GM18870 (cell line): ENCODE measurements around the gene MSH3.
"Not testable (repeated sequence)": the region's sequence is repeated elsewhere in the genome, so short reads cannot be mapped to it uniquely, and the experiment has no call there.

Experiments used
- ATAC-seq: cut with Tn5 transposase; IDR thresholded peaks from one replicate; pipeline ENCODE4 v1.9.1; 2021; ENCODE audit warnings: moderate library complexity; ENCODE audit not compliant: unreplicated experiment

Gene MSH3

GRCh38 chr5:80705216-80705769, 50.8 kb downstream of the MSH3 start:
- ATAC-seq, result no peak

DNA sequence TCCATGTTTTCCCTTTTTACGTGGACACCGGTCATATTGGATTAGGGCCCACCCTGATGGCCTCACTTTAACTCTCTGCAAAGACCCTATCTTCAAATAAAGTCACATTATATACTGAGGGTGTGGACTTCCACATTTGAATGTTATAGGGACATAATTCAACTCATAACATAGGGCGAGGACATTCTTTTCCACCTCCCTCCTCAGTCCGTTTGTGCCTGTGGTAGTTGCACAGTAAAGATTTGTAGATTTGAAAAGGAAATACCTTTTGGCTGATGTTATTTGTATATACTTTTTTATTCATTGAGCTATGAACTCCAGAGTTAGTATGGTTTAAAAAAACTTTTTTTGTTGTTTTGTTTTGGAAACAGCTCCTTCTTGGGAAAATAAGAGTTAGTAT, 51.3 kb downstream of the MSH3 start:
- no peak for ATAC-seq

DNA sequence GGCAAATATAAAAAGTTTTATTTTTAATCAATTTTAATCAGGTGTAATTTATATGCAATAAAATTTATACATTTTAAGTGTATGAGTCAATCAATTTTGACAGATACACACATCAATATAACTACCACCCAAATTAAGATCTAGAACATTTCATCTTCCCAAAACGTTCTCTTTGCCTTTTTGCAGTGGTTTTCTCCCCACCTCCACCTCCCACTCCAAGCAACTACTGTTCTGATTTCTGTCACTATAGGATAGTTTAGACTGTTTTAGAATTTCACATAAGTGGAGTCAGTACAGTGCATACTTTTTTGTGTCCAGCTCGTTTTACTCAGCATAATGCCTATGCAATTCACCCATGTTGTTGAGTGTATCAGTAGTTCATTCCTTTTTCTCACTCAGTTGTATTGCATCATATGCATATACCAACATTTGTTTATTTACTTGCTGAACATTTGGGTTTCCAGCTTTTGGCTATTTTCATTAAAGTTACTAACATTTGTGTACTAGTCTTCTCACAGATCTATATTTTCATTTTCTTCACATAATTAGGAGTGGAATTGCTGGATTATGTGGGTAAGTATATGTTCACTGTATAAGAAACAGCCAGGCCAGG, 52.5 kb downstream of the MSH3 start:
- no peak for ATAC-seq

GRCh38 chr5:80707645-80708044, 53.2 kb downstream of the MSH3 start:
- ATAC-seq, result no peak

DNA sequence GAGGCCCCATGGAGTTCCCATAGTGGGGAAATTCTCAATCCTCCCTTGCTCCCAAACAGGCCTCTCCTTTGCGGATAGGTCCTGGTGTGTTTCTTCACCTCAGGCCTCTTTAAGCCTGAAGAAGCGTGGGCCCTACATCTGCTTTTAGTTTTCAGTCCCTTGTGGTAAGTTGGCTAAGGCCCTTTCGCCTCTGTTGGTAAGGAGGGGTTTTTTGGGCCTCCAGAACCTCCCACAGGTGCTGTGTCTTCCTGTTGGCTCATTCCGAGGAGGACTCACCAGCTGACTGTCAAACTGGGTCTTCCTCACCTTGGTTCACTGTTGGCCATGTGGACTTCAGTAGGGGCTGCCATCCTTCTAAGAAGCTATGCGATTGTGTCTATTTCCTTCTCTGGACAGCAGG, 56.8 kb downstream of the MSH3 start:
- no peak for ATAC-seq

DNA sequence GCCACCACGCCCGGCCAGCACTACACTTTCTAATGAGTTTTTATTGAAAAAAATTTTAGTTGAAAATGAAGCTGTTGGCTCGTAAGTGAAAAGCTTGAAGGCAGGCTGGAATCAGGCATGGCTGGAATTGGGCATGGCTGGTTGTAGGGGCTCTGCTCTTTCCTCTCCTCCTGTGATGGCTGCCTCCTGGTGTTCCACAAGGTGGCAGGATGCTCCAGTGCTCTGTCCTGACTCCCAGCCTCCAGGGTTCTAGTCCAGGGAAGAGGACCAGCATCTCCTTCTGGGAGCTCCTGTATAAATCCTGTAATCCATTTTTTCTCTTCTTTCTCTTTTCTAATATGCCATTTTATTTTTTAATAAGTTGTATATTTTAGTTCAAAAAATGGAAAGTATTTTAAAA, 57.5 kb downstream of the MSH3 start:
- no peak for ATAC-seq

DNA sequence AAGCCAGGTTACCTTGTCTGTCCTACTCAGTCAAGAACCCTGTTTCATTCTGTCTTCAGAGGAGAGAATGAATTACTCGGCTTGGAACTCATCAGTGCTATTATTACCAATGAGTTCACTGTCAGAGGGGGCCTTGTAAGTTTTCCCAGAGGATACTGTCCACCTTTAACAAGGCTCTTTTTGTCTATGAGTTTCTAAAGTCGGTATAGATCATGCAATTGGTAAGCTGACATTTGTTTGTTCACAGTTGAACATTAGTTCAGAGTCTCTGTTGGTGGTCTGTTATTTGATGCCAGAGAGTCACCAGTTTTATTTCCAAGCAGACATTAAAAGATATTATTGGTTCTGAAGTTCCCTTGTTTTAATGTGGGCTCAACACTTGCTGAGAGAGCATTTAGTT, 58.5 kb downstream of the MSH3 start:
- no peak for ATAC-seq

- no peak for ATAC-seq
Observed at GRCh38 chr5:80713631-80714030, 59.2 kb downstream of the MSH3 start.

- ATAC-seq, result no peak
Observed at GRCh38 chr5:80714570-80715298, 60.3 kb downstream of the MSH3 start.

DNA sequence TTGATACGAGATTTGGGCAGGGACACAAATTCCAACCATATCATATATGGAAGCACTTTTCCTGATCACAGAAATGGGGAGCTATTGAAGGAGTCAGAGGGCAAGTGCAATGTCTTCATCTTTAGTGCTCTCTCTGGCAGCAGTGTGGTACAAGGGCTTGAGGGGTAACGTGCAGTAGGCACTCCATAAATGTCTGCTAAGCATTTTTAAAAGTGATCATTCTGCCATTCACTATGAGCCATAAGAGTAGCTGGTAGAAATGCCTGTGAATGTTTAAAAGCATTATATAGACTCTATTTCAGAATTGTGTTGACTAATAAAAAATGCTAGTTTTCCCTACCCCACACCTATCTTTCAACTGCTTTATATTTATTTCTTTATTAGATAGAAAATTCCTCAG, 61.4 kb downstream of the MSH3 start:
- ATAC-seq, result no peak

- no peak for ATAC-seq
Observed at GRCh38 chr5:80720181-80720580, 65.7 kb downstream of the MSH3 start.

DNA sequence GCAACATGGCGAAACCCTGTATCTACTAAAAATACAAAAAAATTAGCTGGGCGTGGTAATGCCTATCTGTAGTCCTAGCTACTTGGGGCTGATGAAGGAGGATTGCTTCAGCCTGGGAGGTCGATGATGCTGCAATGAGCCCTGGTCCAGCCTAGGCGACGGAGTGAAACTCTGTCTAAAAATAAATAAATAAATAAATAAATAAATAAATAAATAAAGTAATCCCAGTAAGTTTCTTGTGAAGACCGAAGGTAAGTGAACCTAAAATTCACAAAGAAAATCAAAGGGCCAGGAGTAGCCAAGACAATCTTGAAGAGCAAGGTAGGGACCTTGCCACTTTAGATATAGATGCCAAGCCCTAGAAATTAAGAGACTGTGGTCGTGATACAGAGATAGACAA, 68.5 kb downstream of the MSH3 start:
- ATAC-seq, result no peak

- ATAC-seq, result no peak
Observed at GRCh38 chr5:80725446-80725845, 71.0 kb downstream of the MSH3 start.

DNA sequence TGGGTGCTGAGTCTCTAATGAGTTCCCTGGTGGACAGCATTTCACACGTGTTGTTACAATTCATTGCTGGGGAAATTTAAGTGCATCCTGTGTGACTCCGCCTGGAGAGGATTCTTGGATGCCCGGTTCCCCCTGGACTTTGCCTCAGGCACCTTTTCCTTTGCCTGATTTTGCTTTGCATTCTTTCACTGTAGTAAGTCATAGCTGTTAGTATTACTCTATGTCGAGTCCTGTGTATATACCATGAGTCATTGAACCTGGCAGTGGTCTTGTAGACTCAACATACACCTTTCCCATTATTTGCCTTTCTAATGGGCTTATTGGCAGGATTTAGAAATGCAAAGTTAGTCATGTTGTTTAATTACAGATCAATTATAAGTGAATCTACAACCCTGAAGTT, 82.3 kb downstream of the MSH3 start:
- ATAC-seq, result no peak

DNA sequence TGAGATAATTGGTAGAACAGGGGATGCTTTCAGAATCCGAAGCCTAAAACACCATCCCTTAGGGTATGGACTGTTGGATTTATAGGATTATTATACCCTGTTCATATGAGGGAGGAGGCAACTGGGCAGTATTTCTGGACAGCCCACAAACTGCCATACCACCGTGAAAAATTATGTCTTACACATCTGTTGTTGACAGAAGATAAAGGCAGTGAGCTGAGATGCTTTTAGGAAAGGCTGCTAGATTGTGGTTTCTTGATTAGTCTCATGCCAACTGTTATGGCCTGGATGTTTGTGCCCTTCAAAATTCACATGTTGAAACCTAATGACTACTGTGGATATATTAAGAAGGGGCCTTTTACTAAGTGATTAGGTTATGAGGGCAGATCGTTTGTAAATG, 84.0 kb downstream of the MSH3 start:
- ATAC-seq, result no peak

DNA sequence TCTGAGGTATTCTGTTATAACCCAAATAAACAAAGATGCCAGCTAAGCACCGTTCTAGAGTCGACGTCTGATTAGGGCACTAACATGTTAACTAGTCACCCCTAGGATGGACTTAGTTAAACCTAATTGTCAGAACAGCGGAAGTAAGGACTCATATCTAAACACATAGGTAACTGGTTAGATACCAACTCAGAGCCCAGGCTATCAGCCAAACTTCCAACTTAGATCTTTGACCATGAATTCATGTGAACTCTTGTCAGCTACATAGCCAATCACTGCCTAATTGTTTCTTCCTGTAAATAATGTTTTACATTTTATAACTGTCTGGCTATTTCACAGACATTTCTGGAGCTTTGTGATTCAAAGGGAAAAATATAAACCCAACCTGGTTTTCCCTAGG, 84.6 kb downstream of the MSH3 start:
- no peak for ATAC-seq

GRCh38 chr5:80739496-80739895, 85.0 kb downstream of the MSH3 start:
- no peak for ATAC-seq

GRCh38 chr5:80739898-80740297, 85.4 kb downstream of the MSH3 start:
- no peak for ATAC-seq

DNA sequence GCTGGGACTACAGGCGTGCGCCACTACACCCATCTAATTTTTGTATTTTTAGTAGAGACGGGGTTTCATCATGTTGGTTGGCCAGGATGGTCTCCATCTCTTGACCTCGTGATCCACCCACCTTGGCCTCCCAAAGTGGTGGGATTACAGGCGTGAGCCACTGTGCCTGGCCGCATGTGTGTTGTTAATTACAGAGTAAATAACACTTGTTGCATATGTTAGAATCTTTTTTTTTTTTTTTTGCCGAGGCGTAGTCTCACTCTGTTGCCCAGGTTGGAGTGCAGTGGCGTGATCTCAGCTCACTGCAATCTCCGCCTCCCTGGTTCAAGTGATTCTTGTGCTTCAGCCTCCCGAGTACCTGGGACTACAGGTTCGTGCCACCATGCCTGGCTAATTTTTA, 86.0 kb downstream of the MSH3 start:
- not testable (repeated sequence) for ATAC-seq

GRCh38 chr5:80740999-80741398, 86.5 kb downstream of the MSH3 start:
- no peak for ATAC-seq

GRCh38 chr5:80744149-80744548, 89.7 kb downstream of the MSH3 start:
- ATAC-seq, result no peak

DNA sequence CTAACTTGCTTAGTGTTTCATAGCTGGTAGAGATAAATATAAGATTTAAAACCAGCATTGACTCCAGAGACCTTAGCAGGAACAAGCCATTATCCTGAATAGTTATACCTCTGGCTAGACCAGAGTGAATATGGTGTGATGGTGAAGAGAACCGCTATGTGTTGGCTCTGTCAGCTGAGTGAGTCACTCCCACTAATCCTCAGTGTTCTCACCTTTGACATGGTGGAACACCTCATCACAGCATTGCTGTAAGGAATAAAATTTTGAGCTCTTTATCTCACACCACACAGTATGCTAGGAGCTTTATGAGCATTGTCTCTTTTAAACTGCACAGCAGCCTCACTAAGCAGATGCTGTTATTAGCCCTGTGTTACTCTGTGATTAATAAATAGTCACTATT, 91.0 kb downstream of the MSH3 start:
- no peak for ATAC-seq

- no peak for ATAC-seq
Observed at GRCh38 chr5:80747922-80748321, 93.5 kb downstream of the MSH3 start.
